ENCODE results near the gene ITPK1.

ITPK1 gene

DNA sequence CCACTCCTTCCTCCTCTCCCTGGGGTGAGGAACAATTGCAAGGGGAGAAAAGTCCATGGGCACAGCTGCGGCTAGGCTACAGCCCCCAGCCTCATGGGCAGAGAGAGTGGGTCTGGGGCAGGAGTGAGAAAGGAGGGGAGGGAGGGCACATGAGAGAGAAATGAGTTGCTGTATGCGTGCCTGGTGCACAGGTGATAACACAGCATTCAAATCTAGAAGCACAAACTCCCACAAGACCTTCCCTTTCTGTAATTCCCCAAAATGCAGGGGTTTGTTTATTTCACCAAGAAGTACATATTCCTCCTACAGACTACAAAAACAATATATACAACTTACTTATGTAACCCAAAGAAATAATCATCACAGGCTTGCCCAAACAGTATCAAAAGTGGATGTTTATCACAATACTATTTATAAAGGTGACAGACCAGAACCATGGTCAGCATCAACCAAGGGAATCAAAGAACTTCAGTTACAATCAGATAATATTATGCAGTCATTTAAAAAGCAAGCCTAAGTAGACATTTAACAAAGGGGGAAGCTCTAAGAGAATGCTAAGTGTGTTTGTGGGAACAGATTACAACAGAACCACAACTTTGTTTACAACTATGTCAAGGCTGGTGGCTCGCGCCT, 54.2 kb downstream of the ITPK1 start:
- DNase-seq, result no peak

DNA sequence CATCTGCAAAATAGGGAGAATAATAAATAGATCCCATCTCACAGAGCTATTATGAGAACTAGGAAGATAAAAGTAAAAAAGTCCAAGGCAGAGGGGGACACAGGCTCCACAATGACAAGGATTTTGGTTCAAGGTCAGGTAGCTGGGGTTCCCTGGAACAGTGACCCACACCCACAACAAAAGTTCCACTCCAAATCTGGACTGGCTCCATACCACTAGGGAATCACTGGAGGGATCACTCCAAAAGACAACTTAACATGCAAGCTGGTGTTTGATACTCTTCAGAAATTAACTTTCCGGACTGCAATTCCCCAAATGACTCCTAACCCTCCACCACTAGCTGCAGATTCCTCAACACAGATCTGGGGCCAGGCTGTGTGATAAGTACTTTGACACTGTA, 54.9 kb downstream of the ITPK1 start:
- DNase-seq, result no peak

DNA sequence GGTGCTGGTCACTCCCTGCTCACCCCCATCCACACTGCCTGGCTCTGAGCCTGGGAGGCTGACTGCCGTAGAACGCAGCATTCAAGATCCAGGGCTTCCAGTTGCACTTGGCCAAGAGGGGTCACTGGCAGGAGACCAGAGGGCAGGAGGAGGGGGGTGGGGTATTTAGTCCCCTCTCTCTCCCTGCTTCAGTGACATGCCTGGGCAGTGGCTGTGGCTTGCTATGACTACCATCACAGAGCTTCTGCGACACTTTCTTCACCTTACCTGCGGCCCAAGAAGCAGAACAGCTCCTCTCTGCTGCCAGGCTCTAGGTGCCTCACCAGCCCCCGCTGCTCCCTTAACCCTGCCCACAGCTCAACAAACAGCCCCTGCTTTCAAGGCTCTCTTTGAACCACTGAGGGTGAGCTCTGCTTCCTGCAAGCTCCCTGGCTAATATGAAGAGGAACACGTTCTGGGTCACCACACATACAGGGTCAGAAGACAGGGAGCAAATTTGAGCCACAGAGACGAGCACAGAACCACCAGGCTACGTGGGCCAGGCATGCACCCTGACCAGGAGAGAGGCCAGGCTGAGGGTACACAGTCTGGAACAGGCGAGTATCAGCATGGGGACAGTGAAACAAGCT, 55.7 kb downstream of the ITPK1 start:
- DNase-seq, result peak in 21 of 56 donors; percentile 22 to 62 (median 37)

- DNase-seq, result peak in 1 of 56 donors; percentile 41
Observed at GRCh38 chr14:93059260-93059659, 56.5 kb downstream of the ITPK1 start.

DNA sequence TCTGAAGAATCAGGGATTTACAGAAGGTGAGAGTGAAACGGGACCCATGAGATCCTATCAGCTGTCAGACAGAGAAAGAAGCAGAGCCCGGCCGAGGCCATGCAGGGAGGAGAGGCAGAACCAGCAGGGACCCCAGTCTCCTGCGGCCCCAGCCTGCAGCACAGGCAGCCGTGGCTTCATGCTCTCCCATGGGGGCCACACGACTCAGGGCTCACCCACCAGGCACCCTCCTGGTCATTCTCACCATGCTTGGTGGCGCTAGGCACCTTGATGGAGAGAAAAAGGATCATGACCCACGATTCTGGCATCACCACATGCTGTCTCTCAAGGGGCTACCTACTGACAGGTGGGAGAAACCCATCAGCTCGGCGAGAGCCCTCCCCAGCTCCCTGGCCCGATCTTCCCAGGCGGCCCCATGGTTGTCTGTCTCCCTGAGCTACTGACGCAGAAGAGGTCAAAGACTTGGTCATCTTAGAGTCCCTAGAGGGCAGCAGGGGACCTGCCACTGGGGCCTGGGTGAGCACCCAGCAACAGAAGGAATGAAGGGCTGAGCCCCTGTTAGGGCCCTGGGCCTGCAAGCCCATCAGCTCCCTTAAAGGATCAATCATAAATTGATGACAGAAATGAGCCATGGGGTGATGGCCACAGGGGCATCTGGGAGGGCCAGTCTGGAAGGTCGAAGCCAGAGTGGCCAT, 58.0 kb downstream of the ITPK1 start:
- peak in 3 of 56 donors; percentile 19 to 35 (median 21) for DNase-seq

DNA sequence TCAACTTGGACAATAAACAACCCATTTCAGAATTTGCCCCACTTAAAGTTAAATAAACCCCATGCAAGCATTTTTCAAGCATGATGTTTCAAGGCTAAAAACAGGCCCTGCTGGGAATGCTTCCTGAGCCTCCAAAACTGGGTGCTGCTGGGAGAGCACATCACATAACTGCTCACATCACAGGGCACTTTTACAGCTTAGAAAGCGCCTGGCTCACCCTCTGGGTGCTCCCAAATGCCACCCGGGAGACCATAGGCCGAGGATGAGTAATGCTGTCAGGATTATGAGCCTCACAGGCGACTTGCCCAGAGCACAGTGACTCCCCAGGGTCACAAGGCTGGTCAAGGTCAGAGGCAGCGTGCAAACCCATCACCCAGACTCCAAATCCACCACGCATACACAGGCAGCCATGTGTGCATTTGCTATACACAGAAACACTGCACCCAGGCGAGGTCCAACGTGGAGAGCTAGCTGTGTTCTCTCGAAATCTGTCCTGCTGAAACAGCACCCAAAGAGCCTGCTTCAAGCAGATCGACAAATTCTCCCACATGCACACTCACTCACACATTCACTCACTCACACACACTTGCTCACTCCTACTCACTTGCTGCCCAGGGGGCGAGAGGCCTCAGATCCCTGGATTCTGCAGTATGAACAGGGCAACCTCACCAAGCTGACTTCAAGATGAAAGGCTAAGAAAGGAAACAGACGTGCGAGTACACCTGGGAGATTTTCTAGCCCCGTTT, 58.7 kb downstream of the ITPK1 start:
- DNase-seq, result peak in 2 of 56 donors; percentile 27 to 74

GRCh38 chr14:93056166-93056839, 59.4 kb downstream of the ITPK1 start:
- DNase-seq, result peak in 6 of 56 donors; percentile 10 to 50 (median 46)

DNA sequence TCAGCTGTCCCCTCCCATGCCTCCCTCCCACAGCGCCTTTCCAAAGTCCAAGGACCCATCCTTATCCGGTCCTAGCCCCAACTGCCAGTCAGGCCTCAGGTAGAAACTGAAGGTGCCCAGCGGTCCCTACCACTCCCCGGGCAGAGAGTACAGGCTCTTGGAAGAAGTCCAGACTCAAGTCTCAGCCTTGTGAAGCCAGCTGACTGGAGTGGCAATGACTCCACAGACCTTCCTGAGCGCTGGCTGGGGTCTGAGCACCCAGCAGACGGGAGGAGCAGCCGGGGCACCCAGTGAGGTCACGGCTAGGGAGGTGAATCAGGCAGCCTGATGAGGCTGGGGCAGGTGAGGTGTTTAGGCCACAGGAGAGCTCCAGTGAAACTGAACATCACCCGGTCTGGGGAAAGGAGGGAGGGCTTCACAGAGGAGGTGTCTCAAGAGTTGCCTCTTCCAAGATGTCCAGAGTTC, 60.0 kb downstream of the ITPK1 start:
- DNase-seq, result no peak

DNA sequence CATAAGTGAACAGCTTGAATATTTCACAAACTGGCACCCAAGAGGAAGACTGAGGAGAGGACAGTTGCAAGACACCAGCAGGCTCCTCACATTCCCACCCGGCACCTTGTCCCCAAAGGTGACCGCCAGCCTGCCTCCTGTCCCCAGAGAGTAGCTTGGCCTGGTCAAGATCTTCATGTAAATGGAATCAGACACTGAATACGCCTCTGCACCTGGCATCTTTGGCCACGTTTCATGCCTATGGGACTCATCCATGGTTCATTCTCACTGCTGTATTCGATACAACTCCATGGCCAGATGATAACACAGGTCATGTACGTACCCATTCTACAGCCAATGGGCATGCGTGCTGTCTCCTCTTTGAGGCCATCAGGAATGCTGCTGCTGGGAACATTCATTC, 60.8 kb downstream of the ITPK1 start:
- no peak for DNase-seq

DNA sequence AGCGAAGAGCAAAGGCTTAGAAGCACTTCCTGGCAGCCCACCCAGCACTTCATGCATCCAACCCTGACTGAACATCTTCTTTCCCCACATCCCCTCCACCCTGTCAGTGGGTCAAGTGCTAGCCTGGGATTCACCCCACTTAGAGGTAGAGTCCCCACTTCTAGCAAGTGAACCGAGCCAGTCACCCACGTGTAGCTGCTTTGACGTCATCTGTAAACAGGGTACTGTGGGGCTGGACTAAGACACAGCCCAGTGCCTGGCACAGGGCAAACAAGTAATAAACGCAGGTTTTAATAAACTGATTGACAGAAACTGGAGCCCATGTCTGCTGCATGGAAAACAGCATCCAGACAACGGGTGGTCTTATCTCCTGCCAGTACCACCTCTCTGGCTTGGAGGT, 61.7 kb downstream of the ITPK1 start:
- DNase-seq, result peak in 4 of 56 donors; percentile 17 to 37 (median 29)

- DNase-seq, result no peak
Observed at GRCh38 chr14:93051600-93052546, 63.9 kb downstream of the ITPK1 start.

GRCh38 chr14:93050761-93051160, 65.0 kb downstream of the ITPK1 start:
- DNase-seq, result no peak

- no peak for DNase-seq
Observed at GRCh38 chr14:93049867-93050331, 65.8 kb downstream of the ITPK1 start.

DNA sequence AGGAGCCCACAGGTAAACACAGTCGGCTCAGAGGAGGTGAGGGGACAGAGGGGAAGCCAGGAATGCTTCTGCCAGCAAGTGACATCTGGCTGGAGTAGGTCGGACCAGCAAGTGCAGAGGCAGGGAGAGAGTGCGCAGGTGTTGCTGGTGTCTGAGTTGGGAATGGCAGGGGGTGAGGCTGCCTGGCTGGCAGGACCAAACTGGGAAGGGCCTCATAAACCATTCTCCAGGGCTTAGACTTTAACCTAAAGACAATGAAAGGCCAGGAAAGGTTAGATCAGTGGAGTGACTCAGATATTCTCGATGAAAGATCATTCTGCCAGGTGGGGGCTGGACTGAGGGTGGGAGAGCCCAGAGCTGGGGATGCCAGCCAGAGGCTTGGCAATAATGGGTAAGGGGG, 66.4 kb downstream of the ITPK1 start:
- DNase-seq, result no peak

DNA sequence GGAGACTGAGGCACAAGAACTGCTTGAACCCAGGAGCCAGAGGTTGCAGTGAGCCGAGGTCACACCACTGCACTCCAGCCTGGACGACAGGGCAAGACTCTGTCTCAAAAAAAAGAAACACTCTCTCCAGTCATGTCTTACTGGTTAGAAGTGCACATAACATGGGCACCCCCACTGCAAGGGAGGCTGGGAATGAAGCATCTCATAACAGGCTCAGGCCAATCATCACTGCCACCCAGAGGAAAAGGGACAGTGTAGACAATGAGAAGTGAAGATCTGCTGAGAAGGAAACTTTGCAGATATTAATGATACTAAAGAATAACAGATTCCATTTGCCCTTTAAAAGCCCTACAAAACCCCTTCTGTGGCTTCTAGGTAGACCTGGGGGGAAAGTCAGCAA, 66.9 kb downstream of the ITPK1 start:
- peak in 1 of 56 donors; percentile 21 for DNase-seq

- no peak for DNase-seq
Observed at GRCh38 chr14:93047661-93048060, 68.1 kb downstream of the ITPK1 start.

DNA sequence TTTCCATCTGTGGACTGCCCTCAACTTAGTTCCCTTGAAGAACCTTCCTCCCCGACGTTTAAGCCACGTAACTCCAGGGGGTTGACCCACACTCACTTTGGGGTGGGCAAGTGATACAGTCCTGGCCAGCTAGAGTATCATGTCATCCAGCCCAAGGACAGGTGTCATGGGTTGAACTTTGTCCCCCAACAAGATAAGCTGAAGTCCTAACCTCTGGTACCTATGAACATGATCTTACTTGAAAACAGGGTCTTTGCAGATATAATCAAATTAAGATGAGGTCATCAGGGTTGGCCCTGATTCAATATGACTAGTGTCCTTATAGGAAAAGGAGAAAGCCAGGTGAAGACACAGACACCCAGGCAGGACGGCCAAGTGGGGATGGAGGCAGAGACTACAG, 68.6 kb downstream of the ITPK1 start:
- no peak for DNase-seq

- no peak for DNase-seq
Observed at GRCh38 chr14:93046705-93047050, 69.0 kb downstream of the ITPK1 start.

- no peak for DNase-seq
Observed at GRCh38 chr14:93045965-93046704, 69.6 kb downstream of the ITPK1 start.

Measured in nucleus accumbens (tissue), 56 donors.